K562 (cell line): ENCODE data around the gene LPGAT1. TPM values are rescaled to one million over a fixed set of nuclear protein-coding genes. Genes with fewer than 3 reads are reported as not detected.

Experiments
- ATAC-seq: fragments of 200-7000 bp; cut with Tn5 transposase; 3 replicates; pipeline ENCODE4 v1.9.1; 2020; ENCODE audit warnings: moderate library complexity
- BruUV-seq: library from RNA; stranded (reverse); fragments of 400-500 nt; replicated peaks from 2 replicates; lab custom pipeline; 2021; lab: Mats Ljungman, UMichigan
- CTCF ChIA-PET: fragments of 300-600 bp; formaldehyde crosslinking; extraction: SDS; loops from one replicate; lab custom pipeline; 2021; ENCODE audit warnings: low intra/inter-chr PET ratio; lab: Yijun Ruan, JAX
- POLR2A ChIA-PET: fragments of 300-600, 350-650 bp; sonication (Branson Sonifier 250); formaldehyde crosslinking; extraction: SDS; loops from one replicate; lab custom pipeline; 2021; ENCODE audit warnings: antibody characterized with exemption, inconsistent platforms; lab: Yijun Ruan, JAX
- DNase-seq, 4 experiments: peaks; one replicate each; pipeline versions ENCODE4 v3.0.0 to v3.0.0-alpha.2; 2011 to 2018; ENCODE audit warnings: low spot score in 3 of 4, mixed read lengths in 3 of 4; ENCODE audit errors: extremely low read depth in 1 of 4
- FAIRE-seq: peaks from 2 replicates; lab custom pipeline; 2011; peaks lifted over from hg19 to GRCh38; lab: Jason Lieb, UNC
- H2AFZ ChIP-seq: 2 replicates; pipeline ENCODE4 v1.6.0; 2011; ENCODE audit warnings: low read depth, low read length, control low read depth, inconsistent platforms
- H3K27ac ChIP-seq: fragments of 200-600 bp; 3 replicates; pipeline ENCODE4 v1.8.0; 2011; ENCODE audit warnings: low read depth, mild to moderate bottlenecking, control low read depth, inconsistent platforms, low read length, moderate library complexity, mixed read lengths; ENCODE audit errors: extremely low read depth
- H3K27me3 ChIP-seq, 2 experiments: fragments of 300-600 bp in 1 of 2; 2 replicates in 1 of 2; 3 replicates in 1 of 2; pipeline versions ENCODE4 v1.6.0 to v1.8.0; 2011; ENCODE audit warnings: inconsistent platforms in 2 of 2, low read length in 2 of 2, mild to moderate bottlenecking in 1 of 2, mixed read lengths in 1 of 2, moderate library complexity in 1 of 2; ENCODE audit not compliant: control insufficient read depth in 2 of 2, insufficient read depth in 2 of 2
- H3K36me3 ChIP-seq: fragments of 300-600 bp; 3 replicates; pipeline ENCODE4 v1.8.0; 2011; ENCODE audit warnings: mild to moderate bottlenecking, low read length, inconsistent platforms; ENCODE audit not compliant: control insufficient read depth, insufficient read depth
- H3K4me1 ChIP-seq, 2 experiments: fragments of 200-600 bp in 1 of 2; replicated peaks in 1 of 2; 2 replicates in 1 of 2; 3 replicates in 1 of 2; pipeline versions ENCODE4 v1.5.1 to v1.8.0; 2011; ENCODE audit warnings: inconsistent platforms in 2 of 2, low read length in 2 of 2, mild to moderate bottlenecking in 1 of 2, mixed read lengths in 1 of 2, moderate library complexity in 1 of 2; ENCODE audit not compliant: control insufficient read depth in 2 of 2, insufficient read depth in 2 of 2
- H3K4me2 ChIP-seq: 2 replicates; pipeline ENCODE4 v1.6.1; 2011; ENCODE audit warnings: low read length, control low read depth, inconsistent platforms, mixed read lengths; ENCODE audit not compliant: insufficient read depth
- H3K4me3 ChIP-seq: fragments of 200-600 bp; sonication (generic), shearing (Covaris generic); 2 replicates; pipeline ENCODE4 v1.5.1; 2016; ENCODE audit warnings: control low read depth, inconsistent platforms
- H3K79me2 ChIP-seq: fragments of 200-600 bp; 3 replicates; pipeline ENCODE4 v1.8.0; 2011; ENCODE audit warnings: low read length, inconsistent platforms; ENCODE audit not compliant: control insufficient read depth, insufficient read depth
- H3K9ac ChIP-seq, 2 experiments: 2 replicates each; pipeline versions ENCODE4 v1.6.0 to v1.6.1; 2011; ENCODE audit warnings: low read depth in 2 of 2, low read length in 2 of 2, control low read depth in 1 of 2, inconsistent platforms in 1 of 2, mild to moderate bottlenecking in 1 of 2, mixed read lengths in 1 of 2; ENCODE audit not compliant: insufficient read depth in 1 of 2
- H3K9me1 ChIP-seq: one replicate; pipeline ENCODE4 v1.6.0; 2011; ENCODE audit warnings: inconsistent platforms, mild to moderate bottlenecking, low read length, moderate library complexity; ENCODE audit not compliant: control insufficient read depth, insufficient read depth
- H3K9me3 ChIP-seq: replicated peaks from 2 replicates; pipeline ENCODE4 v1.5.1; 2011; ENCODE audit warnings: low read depth, low read length, inconsistent platforms; ENCODE audit not compliant: control insufficient read depth, insufficient read depth
- H4K20me1 ChIP-seq: replicated peaks from 2 replicates; pipeline ENCODE4 v1.6.1; 2011; ENCODE audit warnings: low read length, inconsistent platforms, mixed read lengths; ENCODE audit not compliant: control insufficient read depth, insufficient read depth
- CHD2 ChIP-seq: IDR thresholded peaks from 2 replicates; pipeline ENCODE4 v1.6.1; 2011; ENCODE audit warnings: low read depth, low read length
- CTCFL ChIP-seq: IDR thresholded peaks from 2 replicates; pipeline ENCODE4 v1.6.1; 2011; ENCODE audit warnings: borderline replicate concordance, low read depth, mild to moderate bottlenecking, moderate library complexity, low read length; ENCODE audit not compliant: insufficient read depth, poor library complexity, severe bottlenecking
- GATAD2B ChIP-seq: fragments of 450-650 bp; IDR thresholded peaks from 2 replicates; pipeline ENCODE4 v1.6.1; 2017; ENCODE audit warnings: mild to moderate bottlenecking, borderline replicate concordance
- RBM39 ChIP-seq: fragments of 200-400 bp; formaldehyde crosslinking; optimal IDR thresholded peaks from 2 replicates; pipeline ENCODE3; 2018; ENCODE audit warnings: low read depth, low read length
- SLC30A9 ChIP-seq: fragments of 250-450 bp; sonication (Bioruptor Pico); IDR thresholded peaks from 2 replicates; pipeline ENCODE4 v1.8.0; 2022; ENCODE audit warnings: mild to moderate bottlenecking, moderate library complexity
- SNRNP70 ChIP-seq: fragments of 200-400 bp; formaldehyde crosslinking; optimal IDR thresholded peaks from 2 replicates; pipeline ENCODE3; 2017; ENCODE audit warnings: low read depth, low read length
- WGBS: fragments of 100-300 bp; shearing (Covaris generic); methylation state at CpG from one replicate; pipeline ENCODE4 v1.1.6; 2016; ENCODE audit warnings: low coverage, mixed read lengths; ENCODE audit not compliant: insufficient coverage; ENCODE audit errors: missing lambda C conversion rate; 5-methylcytosine and 5-hydroxymethylcytosine counted together
- in situ Hi-C: fragments of 300-500 bp; cut with MboI; formaldehyde crosslinking; loops from 4 replicates; pipeline ENCODE4 v1.15.0; 2018; ENCODE audit warnings: inconsistent platforms, mixed read lengths
- intact Hi-C: fragments of 100-400 bp; cut with micrococcal nuclease; formaldehyde crosslinking; loops from 2 replicates; pipeline ENCODE4 v1.14.2; 2022
- polyA plus RNA-seq, 8 experiments: library from polyadenylated mRNA; depleted of rRNA in 4 of 8; stranded (reverse) in 5 of 8; unstranded in 3 of 8; fragments of >200 nt; fragmentation: Nextera tagmentation in 2 of 8; fragmentation: Illumina TruSeq in 1 of 8; extraction: Ambion mirVana in 2 of 8; extraction: Trizol in 1 of 8; gene quantifications; 2 replicates each; pipeline versions ENCODE4 v1.2.1 to v1.2.3, GENCODE V29; 2011 to 2014; ENCODE audit warnings: inconsistent platforms in 1 of 8, missing spikeins in 1 of 8
- total RNA-seq, 7 experiments: library from RNA; depleted of rRNA in 6 of 7; stranded (reverse); fragments of >200 nt in 6 of 7; fragmentation: Illumina TruSeq in 2 of 7; extraction: Trizol in 2 of 7; gene quantifications; 2 replicates each; pipeline versions ENCODE4 v1.2.1 to v1.2.3, GENCODE V29; 2011 to 2021; ENCODE audit warnings: low replicate concordance in 1 of 7
- TF ChIP-seq, protein P1 (sequence below): fragments of 200-800 bp; sonication (Bioruptor generic); IDR thresholded peaks from 2 replicates; pipeline ENCODE4 v1.6.1; 2017; ENCODE audit warnings: missing genetic modification characterization, missing compliant biosample characterization

LPGAT1 gene
- total and polyA plus RNA-seq, 9 of the 15 experiments (the other 6 are each of a cell fraction or from before 2014, with no cell fraction given) = 5.7 to 31.4 (median 16.3) TPM

GRCh38 chr1:211741788-211742187, 88.8 kb downstream of the LPGAT1 start:
- Histone ChIP-seq H3K36me3 (no peaks in the 10 kb centered on the region), H3K9me1 (no peaks in the 10 kb centered on the region), H3K4me3 (no peak overlapping the region), H2AFZ (no peak overlapping the region), H3K27me3 (no peaks in the 10 kb centered on the region), H3K4me2 (no peak overlapping the region), H3K9ac (no peak overlapping the region), H3K9me3 (no peaks in the 10 kb centered on the region), H3K27ac (no peak overlapping the region), H3K4me1 (peaks cover 4 to 5% of the 10 kb centered on the region in 2 experiments; a peak in 1 of 5 replicates), H3K79me2 (no peaks in the 10 kb centered on the region), H4K20me1 (no peaks in the 10 kb centered on the region)
- ChIA-PET POLR2A (interaction anchor here (0.7 to 1.0 kb wide), 4 partner anchors 7 to 88 kb away, joined by 3 to 7 read pairs (median 3); no protein-coding TSS in a partner anchor), CTCF (interaction anchor here (0.5 kb wide), 1 partner anchor 186 kb away, joined by 3 read pairs; no protein-coding TSS in a partner anchor)
- BruUV-seq = no TSS peak
- FAIRE-seq (no peak), DNase-seq (no peak), ATAC-seq (no peak)
- 29% methylated on average over 3 of the region's 3 CpGs for WGBS
- intact Hi-C loops (loop anchor here (1.0 to 5.0 kb wide), 2 partner anchors 91 to 294 kb away; partner anchors contain the start of genes DTL, INTS7 and LPGAT1), in situ Hi-C loops (no loop called here)
- TF ChIP-seq CTCFL (no peak), RBM39 (no peak), SLC30A9 (CRISPR knock-in tag) (no peak), SNRNP70 (no peak), GATAD2B (no peak), CHD2 (no peak)
- TF ChIP-seq, protein P1, sequence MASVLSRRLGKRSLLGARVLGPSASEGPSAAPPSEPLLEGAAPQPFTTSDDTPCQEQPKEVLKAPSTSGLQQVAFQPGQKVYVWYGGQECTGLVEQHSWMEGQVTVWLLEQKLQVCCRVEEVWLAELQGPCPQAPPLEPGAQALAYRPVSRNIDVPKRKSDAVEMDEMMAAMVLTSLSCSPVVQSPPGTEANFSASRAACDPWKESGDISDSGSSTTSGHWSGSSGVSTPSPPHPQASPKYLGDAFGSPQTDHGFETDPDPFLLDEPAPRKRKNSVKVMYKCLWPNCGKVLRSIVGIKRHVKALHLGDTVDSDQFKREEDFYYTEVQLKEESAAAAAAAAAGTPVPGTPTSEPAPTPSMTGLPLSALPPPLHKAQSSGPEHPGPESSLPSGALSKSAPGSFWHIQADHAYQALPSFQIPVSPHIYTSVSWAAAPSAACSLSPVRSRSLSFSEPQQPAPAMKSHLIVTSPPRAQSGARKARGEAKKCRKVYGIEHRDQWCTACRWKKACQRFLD (CRISPR knock-in tag) = 0 out of 2 replicates have a peak, but pooled peaks have one; percentile 7
